HG02852 (cell line): Measurements from ENCODE around the gene WDR35.

Experiments used
- ATAC-seq: cut with Tn5 transposase; IDR thresholded peaks from one replicate; pipeline ENCODE4 v1.9.1; 2021; ENCODE audit warnings: mild to moderate bottlenecking, moderate library complexity; ENCODE audit not compliant: unreplicated experiment

Gene WDR35

DNA sequence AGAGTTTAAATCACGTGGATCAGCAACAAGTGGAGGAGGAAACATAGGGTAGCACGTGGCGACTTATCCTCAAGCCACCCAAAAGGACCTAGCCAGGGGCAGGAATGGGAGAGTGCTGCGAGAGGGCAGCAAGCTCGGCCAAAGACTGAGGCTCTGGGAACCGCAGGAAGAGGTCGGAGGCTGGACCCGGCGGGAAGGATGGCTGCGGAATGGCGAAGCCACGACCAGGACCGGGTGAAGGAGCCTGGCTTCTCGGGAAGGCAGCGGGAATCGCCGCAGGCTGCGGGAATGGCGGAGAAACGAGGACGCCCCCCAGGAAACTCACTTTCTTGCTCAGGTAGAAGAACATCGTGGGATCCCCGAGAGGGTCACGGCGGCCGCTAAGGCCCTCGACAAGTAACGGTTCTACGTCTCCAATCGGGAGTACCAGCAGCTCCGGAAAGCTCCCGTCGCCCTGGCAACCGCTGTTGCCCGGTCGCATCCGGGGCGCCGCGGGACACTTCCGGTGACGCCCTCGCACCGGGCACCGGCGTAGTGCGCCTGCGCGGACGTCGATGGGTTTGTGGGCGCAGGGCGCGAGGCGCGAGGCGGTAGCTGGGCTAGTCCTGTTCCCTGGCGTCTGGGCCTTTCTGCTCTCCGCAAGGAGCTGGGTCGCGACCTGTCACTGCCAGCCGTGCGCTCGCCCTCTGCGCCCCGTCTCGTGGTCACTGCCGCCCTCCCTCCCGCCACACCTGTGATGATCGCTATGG is at the start of gene WDR35:
Gene WDR35, minus strand, starts transcription at position 439 of the 749 bp plus-strand sequence. Its CDS starts 90 bp downstream, at position 349.
- ATAC-seq: peak; percentile 95

DNA sequence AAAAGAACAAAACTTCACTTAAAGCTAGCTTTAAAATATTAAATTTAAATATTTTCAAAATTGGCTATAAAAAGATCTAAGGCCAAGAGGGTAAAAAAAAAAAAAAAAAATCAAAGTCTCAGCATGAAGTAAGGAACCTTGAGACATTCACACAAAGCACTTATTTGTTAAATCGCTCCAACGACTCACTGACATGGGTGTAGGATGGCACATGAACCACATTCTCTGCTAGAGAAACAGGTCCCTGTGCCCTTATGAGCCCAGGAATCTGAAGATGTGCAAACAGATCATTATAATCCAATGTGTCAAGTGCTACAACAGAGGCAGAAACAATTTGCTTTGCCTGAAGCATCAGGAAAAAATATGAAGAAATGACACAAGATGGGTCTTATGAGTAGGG is 47.8 kb upstream of the WDR35 start:
- ATAC-seq: no peak

DNA sequence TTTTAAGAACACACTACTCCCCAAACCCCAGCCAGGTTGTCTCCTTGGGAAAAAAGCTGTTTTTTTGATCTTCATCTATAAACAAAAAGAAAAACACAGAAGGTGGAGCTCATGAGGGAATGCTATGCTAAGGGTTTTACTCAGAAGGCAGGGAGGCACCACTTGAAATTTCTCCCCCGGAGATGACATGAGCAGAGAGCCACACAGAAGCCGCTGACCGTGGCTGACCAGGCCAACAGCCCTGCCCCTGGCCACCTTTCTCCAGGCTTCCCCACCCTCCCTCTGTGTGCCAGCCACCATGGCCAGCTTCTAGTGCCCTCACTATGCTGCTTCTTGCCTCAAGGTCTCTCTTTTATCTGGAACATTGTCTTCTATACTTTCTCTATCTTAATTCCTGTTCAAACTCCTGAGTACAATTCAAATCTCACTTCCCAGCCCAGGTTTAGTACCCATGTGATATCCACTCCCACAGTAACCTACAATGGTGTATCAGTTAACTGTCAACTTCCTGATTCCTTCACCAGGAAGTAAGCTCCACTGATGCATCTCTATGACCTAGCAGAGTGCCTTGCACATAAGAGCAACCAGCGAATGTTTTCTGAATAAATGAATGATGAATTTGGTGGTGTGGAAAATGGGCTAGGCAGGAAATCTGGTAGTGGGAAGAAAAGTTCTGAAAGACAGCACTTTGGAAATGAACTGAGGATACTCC is 46.2 kb upstream of the WDR35 start:
- no peak for ATAC-seq

DNA sequence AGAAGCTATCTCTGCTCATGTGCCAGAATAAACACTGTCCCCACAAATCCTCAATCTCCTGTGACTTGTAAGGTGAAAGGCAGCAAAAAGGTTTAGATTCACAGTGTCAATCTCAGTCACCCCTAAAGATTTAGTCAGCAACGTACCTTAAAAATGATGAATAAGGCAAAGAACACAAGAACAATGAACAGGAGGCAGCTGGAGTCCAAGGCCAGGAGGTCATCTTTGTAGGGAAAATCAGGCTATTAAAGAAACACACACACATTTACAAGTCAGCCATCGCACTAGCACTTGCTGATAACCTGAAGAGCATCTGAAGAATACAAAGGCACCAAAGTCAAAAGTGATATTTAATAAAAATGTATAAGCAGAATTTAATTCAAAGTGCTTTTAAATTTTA is 44.9 kb upstream of the WDR35 start:
- ATAC-seq: no peak

DNA sequence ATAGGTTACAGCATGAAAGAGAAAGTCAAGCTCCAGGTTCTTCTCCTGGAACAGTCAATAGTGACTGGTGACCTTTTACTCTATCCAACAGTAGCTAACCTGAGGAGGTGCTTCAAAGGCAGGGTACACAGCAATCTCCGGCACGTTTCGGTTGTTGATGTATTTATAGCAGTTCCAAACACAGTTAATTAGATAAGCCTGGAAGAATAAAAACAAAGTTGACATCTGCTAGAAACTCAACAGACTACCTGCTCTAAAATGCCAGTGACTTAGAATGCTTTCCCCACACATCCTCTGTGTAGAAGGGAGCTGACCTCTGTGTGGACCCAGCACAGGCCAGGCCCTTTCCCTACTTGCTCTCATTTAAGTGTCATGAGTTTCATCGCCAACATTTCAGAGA is 44.3 kb upstream of the WDR35 start:
- ATAC-seq: no peak

DNA sequence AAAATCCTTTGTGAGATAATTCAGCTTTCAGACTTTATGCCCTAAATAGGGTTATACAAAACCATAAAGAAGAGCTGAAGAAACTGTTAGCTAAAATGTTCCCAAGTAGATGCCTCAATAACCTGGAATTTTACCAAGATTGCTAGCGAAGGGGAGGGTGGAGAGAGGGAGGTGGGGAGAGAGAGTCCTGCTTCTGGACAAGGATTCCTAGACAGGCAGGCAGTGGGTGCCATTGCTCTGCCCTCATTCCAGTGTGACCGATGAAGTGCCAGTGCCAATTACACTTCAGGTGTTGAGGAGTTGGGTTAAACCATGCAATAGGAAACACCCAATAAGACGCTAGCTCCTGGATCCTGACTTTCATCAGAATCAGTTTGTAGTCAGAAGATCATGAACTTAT is 43.4 kb upstream of the WDR35 start:
- ATAC-seq: no peak

DNA sequence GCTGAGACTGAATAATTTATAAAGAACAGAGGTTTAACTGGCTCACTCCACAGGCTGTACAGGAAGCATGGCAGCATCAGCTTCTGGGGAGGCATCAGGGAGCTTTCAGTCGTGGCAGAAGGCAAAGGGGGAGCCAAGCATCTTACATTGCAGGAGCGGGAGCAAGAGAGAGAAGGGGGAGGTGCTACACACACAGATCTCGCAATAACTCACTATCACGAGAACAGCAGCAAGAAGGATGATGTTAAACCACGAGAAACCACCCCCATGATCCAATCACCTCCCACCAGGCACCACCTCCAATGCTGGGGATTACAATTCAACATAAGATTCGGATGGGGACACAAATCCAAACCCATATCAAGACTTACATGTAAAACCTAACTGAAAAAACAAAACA is 40.3 kb upstream of the WDR35 start:
- no peak for ATAC-seq

DNA sequence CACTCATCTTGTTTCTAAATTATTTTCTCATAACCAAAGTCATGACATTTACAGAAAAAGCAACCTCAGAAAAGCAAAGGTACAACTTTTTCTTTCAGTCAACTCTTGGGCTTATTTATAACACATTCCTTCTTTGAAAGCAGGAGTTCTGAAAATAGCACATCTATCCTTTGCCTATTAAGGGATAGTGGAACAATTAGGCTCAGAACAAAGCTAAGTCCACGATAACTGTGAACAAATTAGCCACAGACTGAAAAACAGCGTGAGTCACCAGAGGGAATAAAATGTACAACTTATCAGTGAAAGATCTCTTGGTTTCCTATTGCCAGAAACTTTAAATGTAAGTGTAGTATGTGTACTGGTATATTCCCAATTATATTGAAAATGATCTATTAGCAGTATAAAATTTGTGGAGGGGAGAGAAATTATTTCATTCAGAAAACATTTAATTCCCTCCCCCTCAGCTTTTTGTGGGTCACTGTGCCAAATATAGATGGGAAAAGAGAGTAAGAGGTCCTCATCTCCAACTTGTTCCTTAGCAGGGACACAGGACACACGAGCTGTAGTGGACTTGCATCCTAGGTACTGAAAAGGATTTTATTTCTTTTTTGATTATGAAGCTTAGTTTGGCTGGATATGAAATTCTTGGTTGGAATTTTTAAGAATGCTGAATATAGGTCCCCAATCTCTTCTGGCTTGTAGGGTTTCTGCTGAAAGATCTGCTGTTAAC is 38.0 kb upstream of the WDR35 start:
- no peak for ATAC-seq

DNA sequence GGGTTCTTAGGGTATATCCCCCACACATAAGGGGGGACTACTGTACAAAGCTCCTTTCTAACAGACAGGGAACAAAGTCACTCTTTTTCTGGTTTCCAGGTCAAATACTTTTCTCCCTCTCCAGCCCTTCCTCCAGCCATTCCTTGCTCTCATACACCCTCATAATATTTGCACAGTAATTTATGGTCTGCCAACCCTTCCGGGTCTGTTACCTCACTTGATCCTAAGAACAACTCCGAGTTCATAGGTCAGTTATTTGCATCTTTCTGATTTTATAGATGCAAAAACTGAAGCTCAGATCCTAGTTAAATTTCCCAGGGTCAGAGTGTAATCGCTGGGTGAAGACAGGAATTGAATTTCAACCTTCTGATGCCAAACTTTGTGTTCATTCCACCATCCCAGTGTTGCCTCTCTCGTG is 37.4 kb upstream of the WDR35 start:
- ATAC-seq: no peak

DNA sequence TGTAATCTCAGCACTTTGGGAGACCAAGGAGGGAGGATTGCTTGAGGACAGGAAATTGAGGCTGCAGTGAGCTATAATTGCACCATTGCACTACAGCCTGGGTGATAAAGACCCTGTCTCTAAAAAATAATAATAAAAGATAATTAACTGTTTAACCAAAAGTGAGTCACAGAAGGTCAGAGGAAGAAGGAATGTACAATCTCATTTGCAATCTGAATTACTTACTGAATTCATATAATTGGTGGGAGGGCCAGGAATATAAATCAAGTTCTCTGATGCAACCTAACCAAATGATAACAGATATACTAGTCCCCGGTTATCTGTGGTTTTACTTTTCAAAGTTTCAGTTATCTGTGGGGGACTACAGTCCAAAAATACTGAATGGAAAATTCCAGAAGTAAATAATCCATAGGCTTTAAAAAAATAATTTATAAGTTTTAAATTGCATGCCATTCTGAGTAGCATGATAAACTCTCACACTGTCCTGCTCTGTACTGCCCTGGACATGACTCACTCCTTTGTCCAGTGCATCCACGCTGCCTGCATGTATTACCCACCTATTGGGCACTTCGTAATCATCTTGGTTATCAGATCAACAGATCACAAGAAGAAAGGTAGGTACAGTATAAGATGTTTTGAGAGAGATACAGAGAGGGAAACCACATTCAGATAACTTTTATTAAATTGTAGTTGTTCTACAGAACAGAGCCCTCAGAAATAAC is 35.3 kb upstream of the WDR35 start:
- ATAC-seq: no peak

DNA sequence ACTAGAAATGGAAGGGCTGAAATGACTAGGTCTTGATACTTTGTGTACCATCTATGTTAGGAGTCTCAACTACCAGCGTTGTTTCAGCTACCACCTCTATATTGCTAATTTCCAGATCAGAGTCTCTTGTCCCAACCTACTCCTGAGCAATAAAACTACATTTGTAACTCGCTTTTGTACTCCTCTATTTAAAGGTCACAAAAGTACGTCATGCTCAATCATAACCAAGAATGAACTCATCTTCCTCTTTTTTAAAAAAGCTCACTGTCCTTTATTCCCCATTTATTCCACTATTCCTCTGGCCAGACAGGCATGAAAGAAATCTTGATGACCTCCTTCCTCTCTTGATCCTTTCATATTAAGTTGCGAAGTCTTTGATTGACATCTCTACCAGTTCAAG is 33.8 kb upstream of the WDR35 start:
- no peak for ATAC-seq

DNA sequence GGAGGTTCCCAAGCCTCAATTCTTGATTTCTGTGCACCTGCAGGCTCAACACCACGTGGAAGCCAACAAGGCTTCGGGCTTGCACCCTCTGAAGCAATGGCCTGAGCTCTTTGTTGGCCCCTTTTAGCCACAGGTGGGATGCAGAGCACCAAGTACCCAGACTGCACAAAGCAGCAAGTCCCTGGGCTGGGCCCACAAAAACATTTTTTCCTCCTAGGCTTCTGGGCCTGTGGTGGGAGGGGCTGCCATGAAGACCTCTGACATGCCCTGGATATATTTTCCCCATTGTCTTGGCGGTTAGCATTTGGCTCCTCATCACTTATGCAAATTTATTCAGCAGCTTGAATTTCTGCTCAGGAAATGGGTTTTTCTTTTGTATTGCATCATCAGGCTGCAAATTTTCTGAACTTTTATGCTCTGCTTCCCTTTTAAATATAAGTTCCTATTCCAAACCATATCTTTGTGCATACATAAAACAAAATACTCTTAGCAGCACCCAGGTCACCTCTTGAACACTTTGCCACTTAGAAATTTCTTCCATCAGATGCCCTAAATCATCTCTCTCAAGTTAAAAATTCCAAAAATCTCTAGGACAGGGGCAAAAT is 31.6 kb upstream of the WDR35 start:
- no peak for ATAC-seq

DNA sequence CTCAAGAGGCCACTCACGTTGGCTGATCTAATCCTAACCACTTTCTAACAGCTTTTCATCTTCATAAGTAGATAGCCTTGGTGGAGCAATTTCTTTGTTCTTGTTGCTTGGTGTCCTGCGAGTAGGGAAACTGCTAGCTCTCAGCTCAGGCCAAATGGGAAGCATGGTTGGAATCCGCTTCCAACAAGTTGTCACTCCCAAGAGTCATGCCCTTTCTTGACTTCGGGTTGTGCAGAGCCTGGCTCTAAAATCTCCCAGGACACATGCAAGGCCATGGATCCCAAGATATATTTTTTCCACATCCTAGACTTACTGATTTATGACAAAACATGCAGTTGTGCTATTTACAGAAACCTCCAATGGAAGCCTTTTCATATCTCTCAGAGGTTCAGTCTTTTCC is 29.8 kb upstream of the WDR35 start:
- ATAC-seq: no peak

DNA sequence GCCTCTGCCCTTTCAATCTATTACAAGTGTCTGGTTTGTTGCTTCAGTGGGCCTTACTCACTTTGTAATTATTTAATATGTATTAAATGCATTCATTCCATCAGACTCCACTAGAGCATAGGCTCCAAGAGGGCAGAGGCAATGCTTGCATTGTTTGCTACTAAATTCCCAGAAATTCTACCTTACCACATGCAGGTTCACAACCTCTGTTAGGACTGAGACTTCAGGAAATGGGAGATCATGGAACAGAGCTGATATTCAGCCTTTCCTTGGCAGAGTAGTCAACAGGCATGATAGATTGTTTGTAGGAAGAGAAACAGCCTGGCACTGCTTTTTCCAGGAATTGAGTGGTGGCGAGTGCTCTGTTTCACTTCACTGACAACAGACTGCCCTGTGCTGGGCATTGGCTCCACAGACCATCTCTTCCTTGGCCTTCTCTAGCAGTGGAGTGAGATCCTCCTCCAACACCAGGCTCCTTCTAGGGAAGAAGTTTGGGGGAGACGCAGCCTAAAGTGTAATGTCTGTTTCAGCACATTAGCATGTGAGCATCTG is 28.8 kb upstream of the WDR35 start:
- ATAC-seq: no peak

DNA sequence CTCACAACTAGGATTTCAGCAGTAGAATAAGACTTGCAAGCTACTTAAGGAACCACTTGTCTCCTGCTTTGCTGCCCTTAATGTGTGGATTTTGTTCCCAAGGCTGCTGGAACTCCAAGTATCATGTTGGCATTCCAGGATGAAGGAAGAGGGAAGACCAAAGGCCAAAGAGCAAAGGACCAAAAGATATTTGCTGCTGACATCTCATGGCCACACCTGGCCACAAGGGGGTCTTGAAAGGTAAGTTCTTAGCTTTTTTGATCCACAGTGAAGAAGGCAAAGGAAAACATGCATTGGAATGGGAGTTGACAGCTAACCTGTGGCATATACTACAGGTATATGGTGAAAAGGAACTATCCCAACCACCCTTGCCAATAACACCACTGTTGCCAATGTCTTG is 26.4 kb upstream of the WDR35 start:
- no peak for ATAC-seq

DNA sequence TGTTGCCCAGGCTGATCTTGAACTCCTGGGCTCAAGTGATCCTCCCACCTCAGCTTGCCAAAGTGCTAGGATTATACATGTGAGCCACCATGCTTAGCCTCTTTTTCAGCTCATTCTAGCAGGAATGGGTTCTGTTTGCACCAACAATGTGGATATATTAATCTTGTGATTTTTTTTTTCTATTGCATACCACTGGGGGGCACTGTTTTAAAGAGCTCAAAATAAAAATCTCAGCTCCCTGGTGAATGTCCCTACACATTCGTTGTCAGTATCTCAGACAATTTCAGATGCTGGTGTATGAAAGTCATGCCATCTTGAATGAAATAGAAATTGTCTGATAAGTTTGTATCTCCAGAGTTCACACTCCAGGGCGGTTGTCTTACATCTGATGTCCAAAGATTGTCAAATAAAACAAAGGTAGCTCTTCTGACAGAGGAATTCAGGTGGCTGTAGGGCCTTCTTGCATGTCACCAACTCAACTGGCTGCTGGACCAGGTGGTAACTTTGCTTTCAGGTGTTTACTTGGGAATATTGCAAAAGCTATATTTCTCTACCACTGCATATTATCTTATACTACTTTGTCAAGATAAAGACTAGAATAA is 25.7 kb upstream of the WDR35 start:
- no peak for ATAC-seq

DNA sequence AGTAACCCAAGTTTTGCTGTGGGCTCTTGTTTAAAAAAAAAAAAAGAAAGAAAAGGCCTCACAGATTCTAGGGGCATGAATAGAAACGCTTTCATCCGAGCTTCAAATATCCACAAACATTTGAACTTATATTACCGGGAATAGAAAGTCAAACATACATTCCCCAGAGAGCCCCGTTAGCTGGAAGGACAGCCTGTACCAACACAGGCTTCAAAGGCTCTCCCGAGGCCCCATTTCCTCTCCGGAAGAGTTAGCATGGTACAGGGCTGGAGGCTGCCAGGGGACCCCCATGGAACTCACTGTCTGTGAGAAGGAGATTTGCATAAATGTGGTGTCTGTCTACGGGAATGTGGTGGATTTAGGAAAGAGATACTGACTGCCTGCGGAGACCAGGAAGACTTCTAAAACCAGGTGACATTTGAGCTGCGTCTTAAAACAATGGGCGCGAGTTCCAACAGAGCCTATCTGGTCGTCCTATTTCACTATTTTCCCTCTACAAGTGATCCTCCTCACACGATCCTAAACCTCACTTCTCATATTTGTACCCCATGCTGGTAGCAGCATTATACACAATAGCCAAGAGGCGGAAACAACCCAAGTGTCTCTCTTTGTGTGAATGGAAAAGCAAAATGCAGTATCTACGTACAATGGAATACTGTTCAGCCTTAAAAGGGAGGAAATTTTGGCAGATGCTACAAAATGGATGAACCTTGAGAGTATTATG is 23.4 kb upstream of the WDR35 start:
- no peak for ATAC-seq

DNA sequence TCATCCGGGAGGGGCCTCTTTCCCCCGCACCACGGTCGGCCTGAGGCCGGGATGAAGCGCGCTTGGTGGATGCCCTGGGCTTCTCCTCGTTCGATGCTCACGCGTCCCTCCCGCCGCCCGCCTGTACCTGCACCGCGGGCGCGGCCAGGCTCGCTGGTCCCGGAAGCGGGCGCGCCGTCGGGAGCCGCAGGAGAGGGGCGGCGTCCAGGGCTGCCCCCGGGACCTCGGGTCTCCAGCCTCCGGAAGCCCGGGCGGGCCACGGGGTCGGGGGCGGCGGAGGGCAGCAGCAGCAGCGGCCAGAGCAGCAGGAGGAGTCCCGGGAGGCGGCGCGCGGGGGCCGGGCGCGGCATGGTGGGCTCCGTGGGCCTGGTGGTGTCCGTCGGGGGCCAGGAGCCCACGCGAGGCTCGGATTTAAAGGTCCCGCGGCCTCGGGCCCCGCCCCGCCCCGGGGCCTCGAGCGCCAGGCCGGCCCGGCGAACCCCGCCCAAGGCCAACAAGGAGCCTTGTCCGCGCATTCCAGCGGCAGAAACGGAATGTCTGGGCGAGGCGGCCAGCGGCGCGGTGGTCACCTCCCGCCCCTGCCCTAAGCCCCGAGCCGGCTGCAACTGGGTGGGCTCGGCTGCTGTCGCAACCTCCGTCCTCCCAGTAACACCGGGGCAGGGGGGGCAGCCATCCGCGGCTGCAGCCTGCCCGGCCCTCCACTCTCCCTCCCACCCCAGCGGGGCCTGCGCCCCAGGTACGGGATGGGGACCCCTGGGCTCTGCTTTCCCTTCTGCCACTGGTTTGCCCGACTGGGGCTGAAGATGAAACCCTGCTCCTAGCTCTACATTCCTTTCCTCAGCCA is 22.6 kb upstream of the WDR35 start, which contains the start of gene MATN3:
Gene MATN3, minus strand, starts transcription at position 387 of the 844 bp plus-strand sequence. Its CDS starts 37 bp downstream, at position 350.
- no peak for ATAC-seq

DNA sequence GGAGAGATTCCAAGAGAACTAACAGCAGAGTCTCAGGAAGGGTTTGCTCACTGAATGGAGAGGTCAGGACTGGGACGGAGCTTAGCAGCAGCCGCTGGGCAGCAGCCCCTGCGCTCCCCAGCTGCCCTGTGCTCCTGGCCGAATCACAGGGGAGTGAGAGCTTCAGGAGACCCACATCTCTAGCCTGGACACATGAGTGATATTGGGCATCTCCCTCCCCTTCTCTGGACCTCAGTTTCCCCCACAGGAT is 22.1 kb upstream of the WDR35 start:
- no peak for ATAC-seq
